HL-60 (cell line): ENCODE measurements around the gene S1PR1.

Experiments
- DNase-seq, 2 experiments: peaks; one replicate each; pipeline ENCODE4 v3.0.0-alpha.2; 2010 to 2020; ENCODE audit warnings: low read depth in 1 of 2, low spot score in 1 of 2
- H3K27ac ChIP-seq: fragments of 250-450 bp; sonication (Bioruptor Pico); replicated peaks from 2 replicates; pipeline ENCODE4 v1.5.1; 2020; ENCODE audit warnings: mild to moderate bottlenecking, moderate library complexity
- H3K27me3 ChIP-seq: fragments of 250-450 bp; sonication (Bioruptor Pico); 2 replicates; pipeline ENCODE4 v1.5.1; 2021; ENCODE audit warnings: mild to moderate bottlenecking, moderate library complexity; ENCODE audit not compliant: insufficient read depth, poor library complexity, severe bottlenecking
- H3K4me3 ChIP-seq: replicated peaks from 2 replicates; pipeline ENCODE4 v1.5.1; 2011; ENCODE audit warnings: mild to moderate bottlenecking, control low read depth, low read length; ENCODE audit not compliant: insufficient read depth
- GABPA ChIP-seq: IDR thresholded peaks from 2 replicates; pipeline ENCODE4 v1.6.1; 2012; ENCODE audit warnings: low read depth
- POLR2AphosphoS5 ChIP-seq: IDR thresholded peaks from 2 replicates; pipeline ENCODE4 v1.6.1; 2012; ENCODE audit warnings: low read depth
- SPI1 ChIP-seq: IDR thresholded peaks from 2 replicates; pipeline ENCODE4 v1.6.1; 2012; ENCODE audit warnings: low read depth, mild to moderate bottlenecking, borderline replicate concordance
- TF ChIP-seq, protein P1 (sequence below): IDR thresholded peaks from 2 replicates; pipeline ENCODE4 v1.6.1; 2012; ENCODE audit warnings: low read depth; ENCODE audit not compliant: insufficient replicate concordance
- TF ChIP-seq, protein P2 (sequence below): IDR thresholded peaks from one replicate; pipeline ENCODE4 v1.5.1; 2011; ENCODE audit warnings: low read length, control low read depth, inconsistent platforms; ENCODE audit not compliant: insufficient read depth

Gene S1PR1

GRCh38 chr1:101268893-101269292, 32.1 kb downstream of the S1PR1 start:
- Histone ChIP-seq H3K27me3 (no peaks in the 10 kb centered on the region), H3K4me3 (no peak overlapping the region), H3K27ac (no peak overlapping the region)
- TF ChIP-seq, protein P1, sequence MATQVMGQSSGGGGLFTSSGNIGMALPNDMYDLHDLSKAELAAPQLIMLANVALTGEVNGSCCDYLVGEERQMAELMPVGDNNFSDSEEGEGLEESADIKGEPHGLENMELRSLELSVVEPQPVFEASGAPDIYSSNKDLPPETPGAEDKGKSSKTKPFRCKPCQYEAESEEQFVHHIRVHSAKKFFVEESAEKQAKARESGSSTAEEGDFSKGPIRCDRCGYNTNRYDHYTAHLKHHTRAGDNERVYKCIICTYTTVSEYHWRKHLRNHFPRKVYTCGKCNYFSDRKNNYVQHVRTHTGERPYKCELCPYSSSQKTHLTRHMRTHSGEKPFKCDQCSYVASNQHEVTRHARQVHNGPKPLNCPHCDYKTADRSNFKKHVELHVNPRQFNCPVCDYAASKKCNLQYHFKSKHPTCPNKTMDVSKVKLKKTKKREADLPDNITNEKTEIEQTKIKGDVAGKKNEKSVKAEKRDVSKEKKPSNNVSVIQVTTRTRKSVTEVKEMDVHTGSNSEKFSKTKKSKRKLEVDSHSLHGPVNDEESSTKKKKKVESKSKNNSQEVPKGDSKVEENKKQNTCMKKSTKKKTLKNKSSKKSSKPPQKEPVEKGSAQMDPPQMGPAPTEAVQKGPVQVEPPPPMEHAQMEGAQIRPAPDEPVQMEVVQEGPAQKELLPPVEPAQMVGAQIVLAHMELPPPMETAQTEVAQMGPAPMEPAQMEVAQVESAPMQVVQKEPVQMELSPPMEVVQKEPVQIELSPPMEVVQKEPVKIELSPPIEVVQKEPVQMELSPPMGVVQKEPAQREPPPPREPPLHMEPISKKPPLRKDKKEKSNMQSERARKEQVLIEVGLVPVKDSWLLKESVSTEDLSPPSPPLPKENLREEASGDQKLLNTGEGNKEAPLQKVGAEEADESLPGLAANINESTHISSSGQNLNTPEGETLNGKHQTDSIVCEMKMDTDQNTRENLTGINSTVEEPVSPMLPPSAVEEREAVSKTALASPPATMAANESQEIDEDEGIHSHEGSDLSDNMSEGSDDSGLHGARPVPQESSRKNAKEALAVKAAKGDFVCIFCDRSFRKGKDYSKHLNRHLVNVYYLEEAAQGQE, result no peak
- TF ChIP-seq GABPA (no peak), POLR2AphosphoS5 (no peak), SPI1 (no peak)
- TF ChIP-seq, protein P2, sequence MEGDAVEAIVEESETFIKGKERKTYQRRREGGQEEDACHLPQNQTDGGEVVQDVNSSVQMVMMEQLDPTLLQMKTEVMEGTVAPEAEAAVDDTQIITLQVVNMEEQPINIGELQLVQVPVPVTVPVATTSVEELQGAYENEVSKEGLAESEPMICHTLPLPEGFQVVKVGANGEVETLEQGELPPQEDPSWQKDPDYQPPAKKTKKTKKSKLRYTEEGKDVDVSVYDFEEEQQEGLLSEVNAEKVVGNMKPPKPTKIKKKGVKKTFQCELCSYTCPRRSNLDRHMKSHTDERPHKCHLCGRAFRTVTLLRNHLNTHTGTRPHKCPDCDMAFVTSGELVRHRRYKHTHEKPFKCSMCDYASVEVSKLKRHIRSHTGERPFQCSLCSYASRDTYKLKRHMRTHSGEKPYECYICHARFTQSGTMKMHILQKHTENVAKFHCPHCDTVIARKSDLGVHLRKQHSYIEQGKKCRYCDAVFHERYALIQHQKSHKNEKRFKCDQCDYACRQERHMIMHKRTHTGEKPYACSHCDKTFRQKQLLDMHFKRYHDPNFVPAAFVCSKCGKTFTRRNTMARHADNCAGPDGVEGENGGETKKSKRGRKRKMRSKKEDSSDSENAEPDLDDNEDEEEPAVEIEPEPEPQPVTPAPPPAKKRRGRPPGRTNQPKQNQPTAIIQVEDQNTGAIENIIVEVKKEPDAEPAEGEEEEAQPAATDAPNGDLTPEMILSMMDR, result no peak
- no peak for DNase-seq

- Histone ChIP-seq H3K27ac (no peak overlapping the region), H3K27me3 (no peaks in the 10 kb centered on the region), H3K4me3 (no peak overlapping the region)
- DNase-seq, result no peak
- TF ChIP-seq GABPA (no peak), SPI1 (no peak), POLR2AphosphoS5 (no peak)
- TF ChIP-seq, protein P1, result no peak
- TF ChIP-seq, protein P2, result no peak
These were observed 38.9 kb downstream of the S1PR1 start for GRCh38 chr1:101275672-101276071.

- DNase-seq, result no peak
- H3K27ac ChIP-seq, result no peak overlapping the region
- TF ChIP-seq GABPA (no peak), POLR2AphosphoS5 (no peak), SPI1 (no peak)
- TF ChIP-seq, protein P1, result no peak
- TF ChIP-seq, protein P2, result no peak
- no peak overlapping the region for H3K4me3 ChIP-seq
- H3K27me3 ChIP-seq, result no peaks in the 10 kb centered on the region
These were observed 40.0 kb downstream of the S1PR1 start for GRCh38 chr1:101276818-101277217.
